A549 (cell line): ENCODE data around the gene SPSB2.

Source experiments
- POLR2A ChIP-seq: IDR thresholded peaks from 2 replicates; pipeline ENCODE4 v1.6.1; 2012; ENCODE audit warnings: mild to moderate bottlenecking, low read length
- TF ChIP-seq, protein P1 (sequence below): fragments of 450-650 bp; IDR thresholded peaks from 2 replicates; pipeline ENCODE4 v1.6.1; 2014; ENCODE audit warnings: antibody characterized with exemption
- TF ChIP-seq, protein P2 (sequence below): fragments of >200 bp; sonication (Bioruptor Twin); formaldehyde crosslinking; IDR thresholded peaks from 3 replicates; pipeline ENCODE4 v1.5.1; 2016

DNA sequence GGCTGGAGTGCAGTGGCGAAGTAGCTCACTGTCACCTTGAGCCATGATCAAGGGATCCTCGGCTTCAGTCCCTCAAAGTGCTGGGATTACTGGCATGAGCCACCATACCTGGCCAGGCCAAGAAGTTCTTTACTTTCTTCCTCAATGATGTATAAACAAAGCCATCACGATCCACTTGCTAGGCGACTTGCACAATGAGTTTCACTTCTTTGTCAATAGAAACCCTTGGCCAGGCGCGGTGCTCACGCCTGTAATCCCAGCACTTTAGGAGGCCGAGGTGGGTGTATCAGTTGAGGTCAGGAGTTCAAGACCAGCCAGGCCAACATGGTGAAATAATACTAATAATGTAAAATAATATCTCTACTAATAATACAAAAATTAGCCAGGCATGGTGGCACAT, 14.4 kb upstream of the SPSB2 start:
- TF ChIP-seq, protein P1, sequence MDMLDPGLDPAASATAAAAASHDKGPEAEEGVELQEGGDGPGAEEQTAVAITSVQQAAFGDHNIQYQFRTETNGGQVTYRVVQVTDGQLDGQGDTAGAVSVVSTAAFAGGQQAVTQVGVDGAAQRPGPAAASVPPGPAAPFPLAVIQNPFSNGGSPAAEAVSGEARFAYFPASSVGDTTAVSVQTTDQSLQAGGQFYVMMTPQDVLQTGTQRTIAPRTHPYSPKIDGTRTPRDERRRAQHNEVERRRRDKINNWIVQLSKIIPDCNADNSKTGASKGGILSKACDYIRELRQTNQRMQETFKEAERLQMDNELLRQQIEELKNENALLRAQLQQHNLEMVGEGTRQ, result no peak
- TF ChIP-seq, protein P2, sequence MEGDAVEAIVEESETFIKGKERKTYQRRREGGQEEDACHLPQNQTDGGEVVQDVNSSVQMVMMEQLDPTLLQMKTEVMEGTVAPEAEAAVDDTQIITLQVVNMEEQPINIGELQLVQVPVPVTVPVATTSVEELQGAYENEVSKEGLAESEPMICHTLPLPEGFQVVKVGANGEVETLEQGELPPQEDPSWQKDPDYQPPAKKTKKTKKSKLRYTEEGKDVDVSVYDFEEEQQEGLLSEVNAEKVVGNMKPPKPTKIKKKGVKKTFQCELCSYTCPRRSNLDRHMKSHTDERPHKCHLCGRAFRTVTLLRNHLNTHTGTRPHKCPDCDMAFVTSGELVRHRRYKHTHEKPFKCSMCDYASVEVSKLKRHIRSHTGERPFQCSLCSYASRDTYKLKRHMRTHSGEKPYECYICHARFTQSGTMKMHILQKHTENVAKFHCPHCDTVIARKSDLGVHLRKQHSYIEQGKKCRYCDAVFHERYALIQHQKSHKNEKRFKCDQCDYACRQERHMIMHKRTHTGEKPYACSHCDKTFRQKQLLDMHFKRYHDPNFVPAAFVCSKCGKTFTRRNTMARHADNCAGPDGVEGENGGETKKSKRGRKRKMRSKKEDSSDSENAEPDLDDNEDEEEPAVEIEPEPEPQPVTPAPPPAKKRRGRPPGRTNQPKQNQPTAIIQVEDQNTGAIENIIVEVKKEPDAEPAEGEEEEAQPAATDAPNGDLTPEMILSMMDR, result no peak
- TF ChIP-seq POLR2A, result no peak
